ENCODE data around the gene SYNGR4. TPM values are rescaled to one million over a fixed set of nuclear protein-coding genes. Genes with fewer than 3 reads are reported as not detected.
"Not testable (repeated sequence)": the region's sequence is repeated elsewhere in the genome, so short reads cannot be mapped to it uniquely, and the experiment has no call there.

Gene SYNGR4
- total and polyA plus RNA-seq, 7 donors: 0.04 TPM; not detected in 6

DNA sequence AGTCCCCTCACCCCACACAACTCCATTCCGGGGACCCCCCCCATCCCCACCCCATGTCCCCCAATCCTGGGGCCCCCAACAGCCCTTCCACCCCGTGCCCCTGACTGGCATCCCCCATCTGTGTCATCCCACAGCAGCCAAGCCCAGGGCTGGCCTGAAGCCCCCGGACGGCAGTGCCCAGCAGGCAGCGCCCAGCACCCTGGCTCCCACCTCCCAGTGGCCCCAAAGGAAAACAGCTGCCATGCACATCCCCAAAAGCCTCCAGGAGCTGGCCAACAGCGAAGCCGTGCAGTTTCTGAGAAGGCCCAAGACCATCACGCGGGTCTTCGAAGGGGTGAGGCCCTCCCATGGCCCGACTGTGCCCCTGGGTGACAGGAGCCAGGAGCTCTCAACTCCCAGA, 1.4 kb downstream of the SYNGR4 start:
- Histone ChIP-seq H3K36me3 (ENCODE audit: insufficient read depth in 1 of 2, low read depth in 1 of 2) (peaks cover 0 to 10% of the 10 kb centered on the region in 2 donors), H3K9me3 (no peaks in the 10 kb centered on the region), H3K4me1 (peaks cover 4% of the 10 kb centered on the region), H3K4me3 (no peak overlapping the region), H3K27me3 (ENCODE audit: insufficient read depth in 3 of 3, low read length in 2 of 3) (no peaks in the 10 kb centered on the region), H3K27ac (no peak overlapping the region)
- DNase-seq: no peak
- TF ChIP-seq, protein P1, sequence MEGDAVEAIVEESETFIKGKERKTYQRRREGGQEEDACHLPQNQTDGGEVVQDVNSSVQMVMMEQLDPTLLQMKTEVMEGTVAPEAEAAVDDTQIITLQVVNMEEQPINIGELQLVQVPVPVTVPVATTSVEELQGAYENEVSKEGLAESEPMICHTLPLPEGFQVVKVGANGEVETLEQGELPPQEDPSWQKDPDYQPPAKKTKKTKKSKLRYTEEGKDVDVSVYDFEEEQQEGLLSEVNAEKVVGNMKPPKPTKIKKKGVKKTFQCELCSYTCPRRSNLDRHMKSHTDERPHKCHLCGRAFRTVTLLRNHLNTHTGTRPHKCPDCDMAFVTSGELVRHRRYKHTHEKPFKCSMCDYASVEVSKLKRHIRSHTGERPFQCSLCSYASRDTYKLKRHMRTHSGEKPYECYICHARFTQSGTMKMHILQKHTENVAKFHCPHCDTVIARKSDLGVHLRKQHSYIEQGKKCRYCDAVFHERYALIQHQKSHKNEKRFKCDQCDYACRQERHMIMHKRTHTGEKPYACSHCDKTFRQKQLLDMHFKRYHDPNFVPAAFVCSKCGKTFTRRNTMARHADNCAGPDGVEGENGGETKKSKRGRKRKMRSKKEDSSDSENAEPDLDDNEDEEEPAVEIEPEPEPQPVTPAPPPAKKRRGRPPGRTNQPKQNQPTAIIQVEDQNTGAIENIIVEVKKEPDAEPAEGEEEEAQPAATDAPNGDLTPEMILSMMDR (IDR thresholded peaks at IDR 0.05): no peak
- 77 to 84% (median 77%) methylated on average over 10 to 11 of the region's 11 CpGs for WGBS, 3 donors
- intact Hi-C loops (cut with DNase I): loop anchor here in 1 of 2 donors (2.0 kb wide), 1 partner anchor 25 kb away; the partner anchor contains the start of gene KDELR1
- ATAC-seq: no peak

DNA sequence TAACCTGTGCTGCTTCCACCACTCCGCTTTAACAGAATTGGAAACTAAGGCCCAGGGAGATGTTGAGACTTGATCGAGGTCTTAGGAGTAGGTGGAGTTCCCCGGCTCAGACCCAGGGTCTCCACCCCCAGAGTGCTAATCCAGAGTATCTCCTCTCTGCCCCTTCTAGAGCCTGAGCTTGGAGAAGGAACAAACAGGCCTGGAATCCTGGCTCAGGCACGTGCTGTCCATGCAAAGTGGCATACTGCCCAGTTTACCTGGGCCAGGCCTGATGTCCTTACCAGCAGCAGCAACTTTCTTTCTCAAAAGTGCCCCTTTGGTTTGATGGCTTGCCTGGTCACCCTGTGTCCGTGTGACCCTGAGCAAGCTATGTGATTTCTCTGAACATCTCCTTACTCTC, 3.7 kb downstream of the SYNGR4 start:
- DNase-seq (no peak), ATAC-seq (no peak)
- TF ChIP-seq, protein P1 (IDR thresholded peaks at IDR 0.05): no peak
- H3K9me3 ChIP-seq: no peaks in the 10 kb centered on the region
- intact Hi-C loops (cut with DNase I): no loop called here
- WGBS, 3 donors: 64 to 70% (median 66%) methylated on average over 5 of the region's 5 CpGs
- no peaks in the 10 kb centered on the region for H3K36me3 ChIP-seq (ENCODE audit: insufficient read depth in 1 of 2, low read depth in 1 of 2)
- H3K27me3 ChIP-seq (ENCODE audit: insufficient read depth in 3 of 3, low read length in 2 of 3): no peaks in the 10 kb centered on the region
- no peak overlapping the region for H3K27ac ChIP-seq
- H3K4me1 ChIP-seq: peaks cover 4% of the 10 kb centered on the region
- no peak overlapping the region for H3K4me3 ChIP-seq

DNA sequence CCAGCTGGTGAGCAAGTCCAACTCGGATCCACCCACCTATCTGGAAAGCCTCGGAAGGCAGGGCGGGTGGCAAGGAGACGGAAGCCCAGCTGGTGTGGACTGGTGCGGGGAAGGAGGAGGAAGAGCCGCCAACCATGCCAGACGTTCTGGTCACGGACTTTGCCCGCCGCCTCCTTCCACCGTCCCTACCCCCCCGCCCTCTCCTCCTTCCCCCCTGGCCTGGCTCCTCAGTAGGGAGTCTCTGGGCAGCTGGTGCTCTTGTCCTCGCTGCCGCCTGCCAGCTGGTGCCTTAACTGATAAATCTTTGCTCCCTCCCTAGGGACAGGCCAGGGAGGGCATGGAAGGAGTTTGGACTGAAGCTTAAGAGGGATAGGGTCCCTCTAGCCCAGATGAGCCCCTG, 4.8 kb downstream of the SYNGR4 start:
- no peak overlapping the region for H3K4me3 ChIP-seq
- intact Hi-C loops (cut with DNase I): no loop called here
- DNase-seq (no peak), ATAC-seq (no peak)
- 52 to 56% (median 54%) methylated on average over 10 to 14 of the region's 14 CpGs for WGBS, 3 donors
- H3K27ac ChIP-seq: no peak overlapping the region
- no peaks in the 10 kb centered on the region for H3K36me3 ChIP-seq (ENCODE audit: insufficient read depth in 1 of 2, low read depth in 1 of 2)
- TF ChIP-seq, protein P1 (IDR thresholded peaks at IDR 0.05): no peak
- H3K9me3 ChIP-seq: no peaks in the 10 kb centered on the region
- H3K27me3 ChIP-seq (ENCODE audit: insufficient read depth in 3 of 3, low read length in 2 of 3): no peaks in the 10 kb centered on the region
- H3K4me1 ChIP-seq: peaks cover 4% of the 10 kb centered on the region

GRCh38 chr19:48370955-48371354, 6.8 kb downstream of the SYNGR4 start:
- no peaks in the 10 kb centered on the region for H3K4me1 ChIP-seq
- no peaks in the 10 kb centered on the region for H3K36me3 ChIP-seq (ENCODE audit: insufficient read depth in 1 of 2, low read depth in 1 of 2)
- 77 to 89% (median 86%) methylated on average over 4 of the region's 4 CpGs for WGBS, 3 donors
- no peak overlapping the region for H3K4me3 ChIP-seq
- intact Hi-C loops (cut with DNase I): no loop called here
- H3K27me3 ChIP-seq (ENCODE audit: insufficient read depth in 3 of 3, low read length in 2 of 3): no peaks in the 10 kb centered on the region
- ATAC-seq (no peak), DNase-seq (no peak)
- no peak overlapping the region for H3K27ac ChIP-seq
- H3K9me3 ChIP-seq: no peaks in the 10 kb centered on the region
- TF ChIP-seq, protein P1 (IDR thresholded peaks at IDR 0.05): no peak

DNA sequence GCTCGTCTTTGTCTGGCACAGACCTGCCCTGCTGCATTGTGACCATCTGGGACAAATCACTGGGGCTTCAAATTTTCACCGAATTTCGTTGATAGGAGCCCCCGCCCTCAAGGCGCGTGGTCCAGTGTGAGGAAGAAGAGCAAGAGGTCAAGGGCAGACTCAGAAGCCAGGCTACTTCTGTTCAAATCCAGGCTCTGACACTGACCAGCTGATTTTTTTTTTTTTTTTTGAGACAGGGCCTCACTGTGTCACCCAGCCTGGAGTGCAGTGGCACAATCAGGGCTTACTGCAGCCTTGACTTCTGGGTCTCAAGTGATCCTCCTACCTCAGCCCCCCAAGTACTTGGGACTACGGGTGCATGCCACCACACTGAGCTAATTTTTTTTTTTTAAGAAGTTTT, 7.2 kb downstream of the SYNGR4 start:
- intact Hi-C loops (cut with DNase I): no loop called here
- no peaks in the 10 kb centered on the region for H3K9me3 ChIP-seq
- H3K27me3 ChIP-seq (ENCODE audit: insufficient read depth in 3 of 3, low read length in 2 of 3): no peaks in the 10 kb centered on the region
- TF ChIP-seq, protein P1 (IDR thresholded peaks at IDR 0.05): no peak
- H3K4me3 ChIP-seq: no peak overlapping the region
- H3K4me1 ChIP-seq: no peaks in the 10 kb centered on the region
- no peak overlapping the region for H3K27ac ChIP-seq
- DNase-seq: no peak
- 72 to 83% (median 74%) methylated on average over 7 of the region's 7 CpGs for WGBS, 3 donors
- no peak for ATAC-seq
- H3K36me3 ChIP-seq (ENCODE audit: insufficient read depth in 1 of 2, low read depth in 1 of 2): no peaks in the 10 kb centered on the region

GRCh38 chr19:48371771-48372170, 7.6 kb downstream of the SYNGR4 start:
- H3K36me3 ChIP-seq (ENCODE audit: insufficient read depth in 1 of 2, low read depth in 1 of 2); ATAC-seq; H3K9me3 ChIP-seq; DNase-seq; intact Hi-C loops (cut with DNase I); H3K4me3 ChIP-seq; H3K27me3 ChIP-seq (ENCODE audit: insufficient read depth in 3 of 3, low read length in 2 of 3); H3K4me1 ChIP-seq; H3K27ac ChIP-seq: not testable (repeated sequence)
- WGBS, 3 donors: 93 to 96% (median 96%) methylated on average over 5 of the region's 5 CpGs
